ENCODE data around the gene LRP1B.

LRP1B gene

GRCh38 chr2:142165790-142166189 is 35.0 kb upstream of the LRP1B start:
- peak; percentile 90 for DNase-seq (ENCODE audit: low read depth)
- no peak overlapping the region for H3K4me3 ChIP-seq (ENCODE audit: low read length)
- TF ChIP-seq CTCF (IDR thresholded peaks at IDR 0.05; ENCODE audit: insufficient read depth, low read depth, low read length, missing control alignments) = peak; percentile 76

GRCh38 chr2:142153601-142154000 is 22.8 kb upstream of the LRP1B start:
- no peak for TF ChIP-seq CTCF (IDR thresholded peaks at IDR 0.05; ENCODE audit: insufficient read depth, low read depth, low read length, missing control alignments)
- DNase-seq (ENCODE audit: low read depth) = no peak
- H3K4me3 ChIP-seq (ENCODE audit: low read length) = no peak overlapping the region

GRCh38 chr2:142150453-142150852 is 19.6 kb upstream of the LRP1B start:
- TF ChIP-seq CTCF (IDR thresholded peaks at IDR 0.05; ENCODE audit: insufficient read depth, low read depth, low read length, missing control alignments) = no peak
- no peak for DNase-seq (ENCODE audit: low read depth)
- H3K4me3 ChIP-seq (ENCODE audit: low read length) = no peak overlapping the region

DNA sequence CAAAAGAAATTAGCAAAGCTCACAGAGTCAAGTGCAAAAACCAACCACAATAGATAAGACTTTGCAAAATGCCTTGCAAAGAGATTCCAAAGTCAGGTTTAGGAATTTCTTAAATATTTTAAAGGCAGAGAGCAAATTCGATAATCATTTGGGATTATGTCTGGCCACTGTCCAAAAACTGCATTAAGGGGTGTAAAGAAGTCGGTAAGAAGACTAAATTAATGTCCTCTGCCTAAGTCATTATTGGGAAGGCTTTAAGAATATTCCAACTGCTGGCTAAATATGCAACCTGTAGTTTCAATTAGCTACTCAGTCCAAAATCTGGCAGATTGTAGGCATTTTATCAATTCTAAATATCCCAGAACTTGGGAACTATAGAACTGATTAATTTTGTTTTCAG is 13.7 kb upstream of the LRP1B start:
- no peak for DNase-seq (ENCODE audit: low read depth)
- no peak for TF ChIP-seq CTCF (IDR thresholded peaks at IDR 0.05; ENCODE audit: insufficient read depth, low read depth, low read length, missing control alignments)
- no peak overlapping the region for H3K4me3 ChIP-seq (ENCODE audit: low read length)

GRCh38 chr2:142142595-142142994 is 11.8 kb upstream of the LRP1B start:
- peak; percentile 85 for DNase-seq (ENCODE audit: low read depth)
- TF ChIP-seq CTCF (IDR thresholded peaks at IDR 0.05; ENCODE audit: insufficient read depth, low read depth, low read length, missing control alignments) = no peak
- H3K4me3 ChIP-seq (ENCODE audit: low read length) = no peak overlapping the region

DNA sequence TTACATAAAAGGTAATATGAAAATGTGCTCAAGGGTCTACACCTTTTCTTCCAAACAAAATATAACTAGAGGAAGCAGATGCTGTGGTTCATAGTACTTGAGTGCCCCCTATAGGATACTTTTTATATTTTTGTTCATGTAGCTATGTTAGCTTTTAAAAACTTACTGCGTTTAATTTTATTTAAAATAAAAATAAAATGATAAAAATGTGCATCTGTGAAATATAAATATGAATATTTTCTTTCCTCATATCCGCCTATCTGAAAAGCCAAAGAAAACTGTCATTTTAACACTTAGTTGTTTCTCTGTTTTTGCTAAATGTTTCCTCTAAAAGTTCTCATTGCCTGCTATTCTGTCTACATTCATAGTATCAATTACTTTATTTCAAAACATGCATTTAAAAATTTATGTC is 9.6 kb upstream of the LRP1B start:
- peak; percentile 46 for TF ChIP-seq CTCF (IDR thresholded peaks at IDR 0.05; ENCODE audit: insufficient read depth, low read depth, low read length, missing control alignments)
- no peak overlapping the region for H3K4me3 ChIP-seq (ENCODE audit: low read length)
- peak; percentile 43 for DNase-seq (ENCODE audit: low read depth)

DNA sequence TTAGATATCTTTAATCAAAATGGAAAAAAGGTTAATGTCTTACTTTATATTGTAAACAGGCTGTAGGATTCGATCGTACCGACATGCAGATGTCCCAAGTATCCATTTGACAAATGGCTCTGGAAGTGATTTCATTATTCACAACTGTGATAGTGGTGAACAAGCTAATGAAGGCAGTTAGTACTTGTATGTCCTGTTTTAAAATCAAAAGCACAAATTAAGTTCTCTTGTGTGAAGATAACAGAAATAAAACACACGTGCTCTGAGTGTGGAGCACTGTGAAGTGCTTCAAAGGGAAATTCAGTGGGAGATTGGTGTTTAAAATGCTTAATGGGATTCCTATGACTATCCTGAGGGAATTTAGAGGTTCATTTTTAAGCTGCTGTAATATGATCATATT is 8.6 kb upstream of the LRP1B start:
- DNase-seq (ENCODE audit: low read depth) = no peak
- no peak for TF ChIP-seq CTCF (IDR thresholded peaks at IDR 0.05; ENCODE audit: insufficient read depth, low read depth, low read length, missing control alignments)

More for the DNA sequence above, 8.6 kb upstream of the LRP1B start:
- H3K4me3 ChIP-seq (ENCODE audit: low read length) = no peak overlapping the region
